SKM-1 treated with dmso at 0.1 percent for 144 hours (cell line): ENCODE measurements around the gene TNS1.
"Not testable (repeated sequence)": the region's sequence is repeated elsewhere in the genome, so short reads cannot be mapped to it uniquely, and the experiment has no call there.

ENCODE experiments used
- DNase-seq: peaks from one replicate; lab custom pipeline; 2025; ENCODE audit not compliant: unreplicated experiment; lab: John Stamatoyannopoulos, UW

The TNS1 gene

GRCh38 chr2:218002845-218003180 lies at the start of gene TNS1:
TNS1 (minus strand) TSS chr2:218002995; CDS start chr2:218002872, 123 bp downstream.
- DNase-seq, result no peak

GRCh38 chr2:218051903-218052302 lies 49.1 kb upstream of the TNS1 start:
- no peak for DNase-seq

GRCh38 chr2:218047536-218048225 lies 44.9 kb upstream of the TNS1 start:
- DNase-seq, result peak; percentile 46

DNA sequence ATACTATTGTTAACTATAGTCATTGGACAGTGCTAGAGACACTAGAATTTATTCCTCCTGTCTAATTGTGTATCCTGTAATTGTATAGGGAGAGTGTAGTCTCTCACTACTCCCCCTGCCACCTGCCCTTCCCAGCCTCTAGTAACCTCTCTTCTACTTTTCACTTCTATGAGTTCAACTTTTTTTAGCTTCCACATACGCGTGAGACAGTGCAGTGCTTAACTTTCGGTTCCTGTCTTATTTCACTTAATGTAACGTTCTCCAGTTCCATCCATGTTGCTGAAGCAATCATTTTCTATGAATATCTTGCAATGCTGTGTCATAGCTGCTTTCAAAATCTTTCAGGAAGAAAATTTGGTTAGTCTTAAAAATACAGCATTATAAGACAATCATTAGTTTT lies 43.4 kb upstream of the TNS1 start:
- peak; percentile 85 for DNase-seq

GRCh38 chr2:218044599-218044998 lies 41.8 kb upstream of the TNS1 start:
- not testable (repeated sequence) for DNase-seq

DNA sequence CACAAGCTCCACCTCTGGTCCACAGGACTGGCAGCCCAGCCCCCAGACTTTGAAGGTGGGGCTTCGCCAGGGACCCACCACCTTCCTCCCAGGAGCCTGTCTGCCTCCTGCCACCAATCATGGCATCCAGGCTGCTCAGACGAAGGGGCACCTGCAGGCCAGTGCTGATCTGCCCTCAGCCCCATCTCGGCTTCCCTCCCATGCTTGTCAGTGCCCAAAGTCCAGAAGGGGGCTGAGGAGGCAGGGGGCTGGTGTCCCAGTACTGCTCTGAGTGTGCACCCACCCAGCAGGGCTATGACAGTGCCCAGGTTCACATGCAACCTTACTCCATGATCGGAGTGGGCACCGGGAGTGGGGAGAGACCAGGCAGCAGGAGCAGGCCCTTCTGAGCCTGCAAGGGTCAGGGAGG lies 40.9 kb upstream of the TNS1 start:
- DNase-seq, result no peak

DNA sequence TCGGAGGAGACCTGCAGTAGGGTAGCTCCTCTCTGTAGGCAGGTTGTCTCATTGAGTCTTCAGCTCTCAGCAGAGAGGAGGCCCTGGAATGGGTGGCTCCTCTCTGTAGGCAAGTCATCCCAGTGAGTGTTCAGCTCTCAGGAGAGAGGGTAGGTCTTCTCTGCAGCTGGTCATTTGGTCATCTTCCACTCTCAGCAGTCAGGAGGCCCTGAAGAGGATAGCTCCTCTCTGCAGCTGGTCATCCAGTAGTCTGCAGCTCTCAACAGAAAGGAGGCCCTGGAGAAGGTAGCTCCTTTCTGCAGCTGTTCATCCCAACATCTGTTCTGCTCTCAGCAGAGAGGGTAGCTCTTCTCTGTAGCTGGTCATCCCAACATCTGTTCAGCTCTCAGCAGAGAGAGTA lies 40.3 kb upstream of the TNS1 start:
- no peak for DNase-seq

DNA sequence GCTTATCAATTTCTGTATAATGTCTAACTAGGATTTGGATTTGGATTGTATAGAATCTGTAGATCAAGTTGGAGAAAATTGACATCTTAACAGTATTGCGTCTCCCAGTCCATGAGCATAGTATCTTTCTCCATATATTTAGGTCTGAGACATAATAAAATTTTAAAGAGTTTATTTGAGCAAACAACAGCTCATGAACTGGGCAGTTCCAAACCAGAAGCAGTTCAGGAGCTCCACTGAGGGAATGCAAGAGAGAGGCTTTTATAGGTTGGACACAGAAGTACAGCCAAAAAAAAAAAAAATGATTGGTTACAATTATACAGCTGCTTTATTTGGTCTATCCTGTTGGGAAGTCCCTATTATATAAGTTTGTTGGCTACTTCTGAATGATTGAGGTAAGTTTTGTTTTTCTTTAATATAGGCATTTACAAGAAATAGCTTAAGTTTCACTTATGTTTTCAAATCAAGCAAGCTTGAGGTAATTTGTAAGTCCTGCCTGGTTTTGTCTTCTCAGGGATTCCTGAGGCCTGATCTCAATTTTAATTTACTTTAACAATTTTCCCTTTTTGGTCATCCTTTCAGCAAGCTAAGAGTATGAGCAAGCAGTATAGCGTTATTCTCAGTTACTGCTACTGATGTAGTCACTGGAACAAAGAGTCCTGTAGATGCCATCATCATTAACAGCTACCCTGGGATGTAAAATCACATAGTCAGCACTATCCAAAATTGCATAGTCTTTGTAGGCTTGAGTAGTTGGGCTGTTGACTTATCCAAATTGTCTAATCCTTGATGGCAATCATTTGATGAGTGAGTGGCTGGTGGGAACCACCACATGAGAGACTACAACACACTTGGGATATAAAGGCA lies 38.7 kb upstream of the TNS1 start:
- DNase-seq, result no peak

DNA sequence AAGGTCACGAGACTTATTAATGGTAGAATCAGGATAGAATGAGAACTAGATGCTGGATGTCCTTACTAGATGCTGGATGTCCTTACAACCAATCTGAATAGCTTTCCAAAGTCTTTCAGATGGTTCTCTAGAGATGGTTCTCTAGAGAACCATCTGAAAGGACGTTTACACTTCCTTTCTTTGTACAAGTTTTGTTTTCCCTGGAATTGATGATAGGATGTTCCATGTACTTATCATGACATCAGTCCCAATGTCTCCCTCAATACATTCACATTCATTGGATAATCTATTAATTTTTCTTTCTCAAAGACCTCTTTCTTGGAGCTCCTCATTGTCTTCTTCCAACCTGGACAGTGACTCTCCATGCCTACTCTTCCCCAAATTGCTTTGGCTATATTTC lies 38.1 kb upstream of the TNS1 start:
- no peak for DNase-seq

DNA sequence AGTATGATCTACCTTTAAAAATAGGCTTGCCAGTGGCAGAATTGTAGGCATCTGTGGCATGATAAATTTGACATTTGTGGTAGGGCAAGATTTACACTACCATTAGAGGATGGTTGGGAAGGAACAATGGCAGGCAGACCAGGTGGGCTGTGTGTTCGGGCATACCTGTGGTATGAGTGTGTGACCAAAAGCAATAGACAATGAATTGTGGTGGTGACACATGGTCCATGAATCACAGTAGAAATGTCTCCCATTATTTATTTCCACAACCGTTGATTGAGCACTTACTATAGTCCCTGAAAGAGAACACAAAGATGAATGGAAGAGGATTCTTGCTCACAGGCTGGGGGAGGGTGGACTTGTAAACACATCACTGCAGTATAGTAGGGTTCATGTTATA lies 36.4 kb upstream of the TNS1 start:
- no peak for DNase-seq

- peak; percentile 33 for DNase-seq
Measured at GRCh38 chr2:218036371-218036770, 33.6 kb upstream of the TNS1 start.

- no peak for DNase-seq
Measured at GRCh38 chr2:218035463-218036100, 32.8 kb upstream of the TNS1 start.

- DNase-seq, result peak; percentile 74
Measured at GRCh38 chr2:218034497-218035213, 31.9 kb upstream of the TNS1 start.

- DNase-seq, result no peak
Measured at GRCh38 chr2:218033590-218034496, 31.0 kb upstream of the TNS1 start.

DNA sequence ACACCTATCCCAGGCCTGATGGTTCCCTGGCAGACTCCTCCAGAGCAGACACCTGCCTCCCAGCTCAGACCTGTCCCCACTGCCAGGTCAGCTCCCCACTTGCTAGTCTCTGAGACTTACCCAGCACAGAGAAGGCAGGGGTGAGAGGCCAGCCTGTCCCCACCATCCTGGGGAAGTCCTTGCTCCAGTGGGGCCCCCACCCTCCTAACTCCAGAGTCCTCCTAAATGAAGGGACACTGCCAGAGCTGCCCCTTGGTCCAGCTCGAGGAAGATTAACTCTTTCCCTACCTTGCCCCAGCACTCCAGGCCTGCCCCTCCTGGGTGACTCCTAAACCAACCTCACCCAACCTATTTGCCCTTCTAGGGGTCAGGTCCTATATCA lies 30.4 kb upstream of the TNS1 start:
- no peak for DNase-seq

DNA sequence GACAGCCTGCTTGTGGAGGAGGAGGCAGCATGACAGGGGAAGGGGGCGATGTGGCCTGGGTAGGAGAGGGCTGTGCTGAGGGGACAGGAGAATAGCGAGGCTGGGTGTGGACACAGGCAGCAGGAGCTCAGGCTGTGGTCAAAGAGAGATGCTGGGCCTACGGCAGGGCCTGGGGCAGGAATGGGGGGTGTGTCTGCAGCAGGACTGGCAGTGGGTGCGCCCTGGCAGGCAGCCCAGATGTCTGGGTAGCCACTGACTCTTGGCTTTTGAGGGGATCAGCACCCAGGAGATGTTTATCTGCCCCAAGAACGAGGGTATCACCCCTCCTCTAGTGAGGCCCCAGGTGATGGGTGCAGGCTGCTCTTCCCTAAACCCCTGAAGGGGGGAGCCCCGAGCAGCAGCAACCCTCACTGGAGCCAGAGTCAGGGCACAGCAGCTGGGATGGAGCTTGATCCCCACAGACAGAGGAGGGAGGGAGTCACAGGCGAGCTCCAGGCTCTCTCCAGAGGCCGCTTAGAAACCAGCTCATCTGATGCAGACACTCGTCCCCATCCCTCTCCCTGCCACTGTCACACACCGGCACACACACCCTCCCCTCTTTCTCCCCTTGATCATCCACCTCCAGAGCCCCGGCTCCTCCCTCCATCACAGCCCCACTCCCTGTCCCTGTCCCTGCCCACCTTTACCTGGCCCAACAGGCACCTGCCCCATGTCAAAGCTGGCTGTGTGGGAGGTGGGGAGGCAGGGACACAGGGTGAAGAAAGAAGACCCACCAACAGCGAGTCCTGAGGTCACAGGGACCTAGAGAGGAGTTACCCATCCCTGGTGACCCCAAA lies 29.8 kb upstream of the TNS1 start:
- no peak for DNase-seq

GRCh38 chr2:218031771-218032257 lies 29.0 kb upstream of the TNS1 start:
- no peak for DNase-seq

GRCh38 chr2:218031261-218031660 lies 28.5 kb upstream of the TNS1 start:
- no peak for DNase-seq
